HCT116 (cell line): ENCODE results near the gene VIPR2. TPM values are rescaled to one million over a fixed set of nuclear protein-coding genes. Genes with fewer than 3 reads are reported as not detected.
"Not testable (repeated sequence)": the region's sequence is repeated elsewhere in the genome, so short reads cannot be mapped to it uniquely, and the experiment has no call there.

Experiments used
- ATAC-seq: fragments of 200-7000 bp; cut with Tn5 transposase; 2 replicates; pipeline ENCODE4 v1.9.1; 2020; ENCODE audit warnings: mild to moderate bottlenecking, moderate library complexity
- BruUV-seq: library from RNA; stranded (reverse); fragments of 400-500 nt; replicated peaks from 2 replicates; lab custom pipeline; 2021; lab: Mats Ljungman, UMichigan
- CTCF ChIA-PET: fragments of 300-600 bp; sonication (Branson Sonifier 250); formaldehyde crosslinking; loops from one replicate; lab custom pipeline; 2021; ENCODE audit warnings: antibody characterized with exemption; lab: Charles Lee
- POLR2A ChIA-PET: fragments of 300-600, 350-600 bp; sonication (Branson Sonifier 250); formaldehyde crosslinking; loops from one replicate; lab custom pipeline; 2021; ENCODE audit warnings: antibody characterized with exemption; lab: Charles Lee
- RAD21 ChIA-PET, 2 experiments: fragments of 300-600 bp; sonication (Branson Sonifier 250); formaldehyde crosslinking; loops; one replicate each; lab custom pipeline; 2023; ENCODE audit warnings: low total read pairs in 2 of 2; ENCODE audit not compliant: uncharacterized antibody in 2 of 2, unreplicated experiment in 2 of 2, low non-redundant PET in 1 of 2; lab: Charles Lee
- DNase-seq: peaks from one replicate; pipeline ENCODE4 v3.0.0-alpha.2; 2010; ENCODE audit warnings: low read depth, low spot score
- H2AFZ ChIP-seq: fragments of 200-600 bp; shearing (Covaris generic), sonication (generic); 2 replicates; pipeline ENCODE4 v1.6.1; 2017; ENCODE audit warnings: low read depth, mixed run types, mixed read lengths, antibody characterized with exemption, low read length; ENCODE audit not compliant: poor library complexity, severe bottlenecking
- H3K27ac ChIP-seq: 2 replicates; pipeline ENCODE4 v1.5.1; 2012; ENCODE audit warnings: low read depth, low read length
- H3K27me3 ChIP-seq: fragments of 200-600 bp; sonication (generic); 2 replicates; pipeline ENCODE4 v1.6.1; 2016; ENCODE audit warnings: mixed run types, low read length, mixed read lengths; ENCODE audit not compliant: insufficient read depth
- H3K36me3 ChIP-seq, 2 experiments: fragments of 200-500 bp in 1 of 2; fragments of 200-600 bp in 1 of 2; sonication (Bioruptor generic) in 1 of 2; sonication (generic) in 1 of 2; 2 replicates each; pipeline versions ENCODE4 v1.5.1 to v1.6.1; 2014 to 2016; ENCODE audit warnings: low read length in 2 of 2, inconsistent platforms in 1 of 2, mixed read lengths in 1 of 2, mixed run types in 1 of 2; ENCODE audit not compliant: insufficient read depth in 2 of 2, control insufficient read depth in 1 of 2
- H3K4me1 ChIP-seq, 2 experiments: fragments of 200-600 bp in 1 of 2; sonication (generic) in 1 of 2; 2 replicates each; pipeline versions ENCODE4 v1.5.1 to v1.6.1; 2012 to 2017; ENCODE audit warnings: low read length in 2 of 2, inconsistent platforms in 1 of 2, mild to moderate bottlenecking in 1 of 2, mixed read lengths in 1 of 2, mixed run types in 1 of 2, moderate library complexity in 1 of 2; ENCODE audit not compliant: insufficient read depth in 2 of 2, control insufficient read depth in 1 of 2
- H3K4me2 ChIP-seq: fragments of 200-600 bp; sonication (generic); 2 replicates; pipeline ENCODE4 v1.6.1; 2017; ENCODE audit warnings: mixed run types, low read length, mixed read lengths
- H3K4me3 ChIP-seq, 2 experiments: fragments of 200-600 bp in 1 of 2; sonication (generic) in 1 of 2; replicated peaks in 1 of 2; 2 replicates each; pipeline ENCODE4 v1.5.1; 2011 to 2016; ENCODE audit warnings: low read length in 2 of 2, control low read depth in 1 of 2, low read depth in 1 of 2, mild to moderate bottlenecking in 1 of 2, mixed read lengths in 1 of 2, mixed run types in 1 of 2
- H3K79me2 ChIP-seq: fragments of 200-600 bp; sonication (generic); 2 replicates; pipeline ENCODE4 v1.6.1; 2017; ENCODE audit warnings: mild to moderate bottlenecking, mixed run types, low read length, moderate library complexity, mixed read lengths; ENCODE audit not compliant: insufficient read depth
- H3K9ac ChIP-seq: fragments of 200-600 bp; sonication (generic); 2 replicates; pipeline ENCODE4 v1.6.1; 2016; ENCODE audit warnings: low read length, mixed read lengths
- H3K9me2 ChIP-seq: fragments of 200-600 bp; sonication (generic), shearing (Covaris generic); 2 replicates; pipeline ENCODE4 v1.6.1; 2017; ENCODE audit warnings: mixed run types, mild to moderate bottlenecking, moderate library complexity; ENCODE audit not compliant: insufficient read depth
- H3K9me3 ChIP-seq, 2 experiments: fragments of 200-500 bp in 1 of 2; fragments of 200-600 bp in 1 of 2; sonication (Bioruptor generic) in 1 of 2; sonication (generic) in 1 of 2; 2 replicates each; pipeline ENCODE4 v1.6.1; 2014 to 2017; ENCODE audit warnings: low read length in 2 of 2, mixed read lengths in 2 of 2, inconsistent platforms in 1 of 2, low read depth in 1 of 2, mild to moderate bottlenecking in 1 of 2, mixed run types in 1 of 2, moderate library complexity in 1 of 2; ENCODE audit not compliant: control insufficient read depth in 1 of 2, insufficient read depth in 1 of 2
- H4K20me1 ChIP-seq: fragments of 200-600 bp; sonication (generic), shearing (Covaris generic); 2 replicates; pipeline ENCODE4 v1.6.1; 2017; ENCODE audit warnings: mixed run types, mild to moderate bottlenecking, moderate library complexity; ENCODE audit not compliant: insufficient read depth
- EZH2 ChIP-seq: fragments of 200-600 bp; sonication (generic); IDR thresholded peaks from 2 replicates; pipeline ENCODE4 v1.6.1; 2017; ENCODE audit warnings: antibody characterized with exemption, mixed run types
- FOSL1 ChIP-seq: IDR thresholded peaks from 2 replicates; pipeline ENCODE4 v1.6.1; 2012; ENCODE audit warnings: low read depth
- ZNF274 ChIP-seq: fragments of 200-500 bp; sonication (Bioruptor generic); IDR thresholded peaks from 2 replicates; pipeline ENCODE4 v1.6.1; 2014; ENCODE audit warnings: mild to moderate bottlenecking, low read depth, low read length, inconsistent platforms
- intact Hi-C: fragments of 100-400 bp; cut with micrococcal nuclease; formaldehyde crosslinking; loops from 2 replicates; pipeline ENCODE4 v1.10.0; 2022
- total RNA-seq: library from RNA; stranded (reverse); gene quantifications from one replicate; pipeline ENCODE4 v1.2.1, GENCODE V29; 2021; ENCODE audit not compliant: unreplicated experiment
- TF ChIP-seq, protein P1 (sequence below): IDR thresholded peaks from 2 replicates; pipeline ENCODE4 v1.6.1; 2012

VIPR2 gene
- total RNA-seq, 1 experiment from 2014 or later = 0.10 TPM

DNA sequence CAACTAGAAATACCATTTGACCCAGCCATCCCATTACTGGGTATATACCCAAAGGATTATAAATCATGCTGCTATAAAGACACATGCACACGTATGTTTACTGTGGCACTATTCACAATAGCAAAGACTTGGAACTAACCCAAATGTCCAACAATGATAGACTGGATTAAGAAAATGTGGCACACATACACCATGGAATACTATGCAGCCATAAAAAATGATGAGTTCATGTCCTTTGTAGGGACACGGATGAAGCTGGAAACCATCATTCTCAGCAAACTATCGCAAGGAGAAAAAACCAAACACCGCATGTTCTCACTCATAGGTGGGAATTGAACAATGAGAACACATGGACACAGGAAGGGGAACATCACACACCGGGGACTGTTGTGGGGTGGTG is 62.6 kb downstream of the VIPR2 start:
- CTCF ChIA-PET, H3K4me1 ChIP-seq, H2AFZ ChIP-seq, intact Hi-C loops, H3K9me3 ChIP-seq, H3K9ac ChIP-seq, RAD21 ChIA-PET, H3K4me2 ChIP-seq, H4K20me1 ChIP-seq, BruUV-seq, H3K27ac ChIP-seq, H3K79me2 ChIP-seq, H3K27me3 ChIP-seq, POLR2A ChIA-PET, DNase-seq, H3K9me2 ChIP-seq, H3K4me3 ChIP-seq, ATAC-seq, H3K36me3 ChIP-seq: not testable (repeated sequence)

DNA sequence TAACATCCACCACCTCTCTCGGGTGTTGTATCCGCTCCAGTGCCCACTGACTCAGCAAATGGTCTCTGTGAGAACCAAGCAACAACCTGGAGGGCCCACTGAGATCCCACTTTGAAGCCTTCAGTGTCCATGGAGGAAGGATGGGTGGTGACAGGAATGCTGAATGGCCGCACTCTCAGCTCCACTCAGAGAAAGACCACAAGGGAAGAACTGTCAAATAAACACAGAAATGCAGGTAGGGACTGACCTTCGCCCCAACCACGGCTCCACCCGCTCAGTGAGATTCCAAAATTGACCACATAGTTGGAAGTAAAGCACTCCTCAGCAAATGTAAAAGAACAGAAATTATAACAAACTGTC is 65.8 kb downstream of the VIPR2 start:
- BruUV-seq = no TSS peak

More for the DNA sequence above, 65.8 kb downstream of the VIPR2 start:
- Histone ChIP-seq H3K79me2 (no peaks in the 10 kb centered on the region), H3K9me3 (no peaks in the 10 kb centered on the region)
- TF ChIP-seq, protein P1, sequence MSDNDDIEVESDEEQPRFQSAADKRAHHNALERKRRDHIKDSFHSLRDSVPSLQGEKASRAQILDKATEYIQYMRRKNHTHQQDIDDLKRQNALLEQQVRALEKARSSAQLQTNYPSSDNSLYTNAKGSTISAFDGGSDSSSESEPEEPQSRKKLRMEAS = no peak
- TF ChIP-seq ZNF274 (no peak), EZH2 (no peak), FOSL1 (no peak)
- TF ChIP-seq, all 23 proteins: peak for 0
- H3K4me3 ChIP-seq = no peak overlapping the region
- intact Hi-C loops = no loop called here
- no peak overlapping the region for H3K27ac ChIP-seq
- RAD21 ChIA-PET = no interaction called here
- H3K36me3 ChIP-seq = no peaks in the 10 kb centered on the region
- POLR2A ChIA-PET = no interaction called here
- no peak overlapping the region for H3K9ac ChIP-seq
- no peaks in the 10 kb centered on the region for H4K20me1 ChIP-seq
- no peak overlapping the region for H2AFZ ChIP-seq
- H3K4me2 ChIP-seq = no peak overlapping the region
- no peaks in the 10 kb centered on the region for H3K9me2 ChIP-seq
- no peak for DNase-seq
- CTCF ChIA-PET = no interaction called here
- ATAC-seq = no peak
- peaks cover 11% of the 10 kb centered on the region; the same call in 1 of the 2 replicates for H3K27me3 ChIP-seq
- no peaks in the 10 kb centered on the region for H3K4me1 ChIP-seq
